H1 (cell line): ENCODE measurements around the gene ANXA6. TPM values are rescaled to one million over a fixed set of nuclear protein-coding genes. Genes with fewer than 3 reads are reported as not detected.

Source experiments
- CTCF ChIA-PET: fragments of 300-600 bp; sonication (Branson Sonifier 250); formaldehyde crosslinking; loops from one replicate; lab custom pipeline; 2021; ENCODE audit not compliant: partially characterized antibody; lab: Charles Lee
- POLR2A ChIA-PET: fragments of 300-600 bp; sonication (Branson Sonifier 250); formaldehyde crosslinking; loops from one replicate; lab custom pipeline; 2021; ENCODE audit warnings: inconsistent platforms; ENCODE audit not compliant: partially characterized antibody; lab: Charles Lee
- DNase-seq, 2 experiments: peaks; one replicate each; pipeline versions ENCODE4 v3.0.0 to v3.0.0-alpha.2; 2010 to 2022; ENCODE audit warnings: low spot score in 2 of 2, low read depth in 1 of 2, mixed read lengths in 1 of 2
- FAIRE-seq: peaks from 2 replicates; lab custom pipeline; 2011; peaks lifted over from hg19 to GRCh38; lab: Jason Lieb, UNC
- H2AFZ ChIP-seq: 2 replicates; pipeline ENCODE4 v1.8.1; 2012; ENCODE audit warnings: low read length, inconsistent platforms
- H2AK5ac ChIP-seq: 2 replicates; pipeline ENCODE4 v1.6.1; 2013; ENCODE audit warnings: low read depth, low read length
- H2BK120ac ChIP-seq: replicated peaks from 2 replicates; pipeline ENCODE3; 2013; ENCODE audit warnings: low read depth, low read length, inconsistent platforms
- H2BK12ac ChIP-seq: 2 replicates; pipeline ENCODE4 v1.6.1; 2013; ENCODE audit warnings: low read depth, low read length
- H2BK15ac ChIP-seq: 2 replicates; pipeline ENCODE4 v1.6.1; 2013; ENCODE audit warnings: low read length
- H2BK20ac ChIP-seq: 2 replicates; pipeline ENCODE4 v1.6.1; 2013; ENCODE audit warnings: low read length
- H2BK5ac ChIP-seq: 2 replicates; pipeline ENCODE4 v1.6.1; 2013; ENCODE audit warnings: low read depth, low read length
- H3K14ac ChIP-seq: 2 replicates; pipeline ENCODE4 v1.6.1; 2013; ENCODE audit warnings: inconsistent platforms; ENCODE audit not compliant: insufficient read length
- H3K18ac ChIP-seq: 2 replicates; pipeline ENCODE4 v1.6.1; 2013; ENCODE audit warnings: low read length; ENCODE audit errors: extremely low read depth
- H3K23ac ChIP-seq: 2 replicates; pipeline ENCODE4 v1.6.1; 2013; ENCODE audit warnings: inconsistent platforms; ENCODE audit not compliant: insufficient read length
- H3K23me2 ChIP-seq: 2 replicates; pipeline ENCODE4 v1.6.1; 2013; ENCODE audit warnings: low read depth, low read length
- H3K27ac ChIP-seq: 2 replicates; pipeline ENCODE4 v1.6.1; 2011; ENCODE audit warnings: low read depth, low read length, inconsistent platforms
- H3K27me3 ChIP-seq, 4 experiments: replicated peaks in 1 of 4; 1 replicate in 1 of 4; 2 replicates in 3 of 4; pipeline versions ENCODE4 v1.6.1 to v1.8.1; 2011 to 2013; ENCODE audit warnings: low read length in 3 of 4, mild to moderate bottlenecking in 3 of 4, inconsistent platforms in 2 of 4, mixed read lengths in 2 of 4, moderate library complexity in 1 of 4; ENCODE audit not compliant: control insufficient read depth in 3 of 4, insufficient read depth in 3 of 4; ENCODE audit errors: extremely low read depth in 1 of 4
- H3K36me3 ChIP-seq, 4 experiments: 2 replicates each; pipeline versions ENCODE4 v1.6.1 to v1.8.1; 2011 to 2013; ENCODE audit warnings: mild to moderate bottlenecking in 4 of 4, low read length in 3 of 4, moderate library complexity in 2 of 4, control low read depth in 1 of 4, inconsistent platforms in 1 of 4; ENCODE audit not compliant: insufficient read depth in 4 of 4, control insufficient read depth in 2 of 4
- H3K4ac ChIP-seq: replicated peaks from 2 replicates; pipeline ENCODE3; 2013; ENCODE audit warnings: low read length, low read depth, mixed read lengths, inconsistent platforms; ENCODE audit not compliant: insufficient read length
- H3K4me1 ChIP-seq, 4 experiments: replicated peaks in 1 of 4; 1 replicate in 1 of 4; 2 replicates in 3 of 4; pipeline versions ENCODE4 v1.6.1 to v1.8.1; 2011 to 2013; ENCODE audit warnings: low read length in 3 of 4, inconsistent platforms in 2 of 4, mixed read lengths in 1 of 4; ENCODE audit not compliant: insufficient read depth in 4 of 4, control insufficient read depth in 3 of 4
- H3K4me2 ChIP-seq, 2 experiments: 2 replicates each; pipeline versions ENCODE4 v1.6.1 to v1.8.1; 2011 to 2013; ENCODE audit warnings: low read depth in 2 of 2, low read length in 2 of 2, control low read depth in 1 of 2, inconsistent platforms in 1 of 2, mild to moderate bottlenecking in 1 of 2; ENCODE audit not compliant: insufficient read depth in 1 of 2
- H3K4me3 ChIP-seq, 4 experiments: fragments of 200-600, 300-600 bp in 1 of 4; sonication (generic), shearing (Covaris generic), sonication (Bioruptor Twin) in 1 of 4; 2 replicates each; pipeline versions ENCODE4 v1.5.1 to v1.8.1; 2011 to 2016; ENCODE audit warnings: low read length in 4 of 4, low read depth in 3 of 4, control low read depth in 2 of 4, inconsistent platforms in 2 of 4, mild to moderate bottlenecking in 2 of 4, mixed read lengths in 1 of 4, moderate library complexity in 1 of 4; ENCODE audit not compliant: insufficient read depth in 2 of 4; ENCODE audit errors: extremely low read depth in 1 of 4
- H3K56ac ChIP-seq: replicated peaks from 2 replicates; pipeline ENCODE3; 2013; ENCODE audit warnings: low read depth, mild to moderate bottlenecking, mixed read lengths, low read length, inconsistent platforms; ENCODE audit not compliant: insufficient read length
- H3K79me1 ChIP-seq: 2 replicates; pipeline ENCODE4 v1.6.1; 2013; ENCODE audit warnings: low read depth, low read length, control low read depth
- H3K79me2 ChIP-seq, 2 experiments: 2 replicates each; pipeline versions ENCODE4 v1.6.1 to v1.8.1; 2012 to 2013; ENCODE audit warnings: low read length in 2 of 2, mild to moderate bottlenecking in 2 of 2, inconsistent platforms in 1 of 2; ENCODE audit not compliant: insufficient read depth in 2 of 2, control insufficient read depth in 1 of 2
- H3K9ac ChIP-seq, 4 experiments: replicated peaks in 1 of 4; 1 replicate in 1 of 4; 2 replicates in 3 of 4; pipeline versions ENCODE4 v1.6.1 to v1.8.1; 2011 to 2013; ENCODE audit warnings: low read depth in 3 of 4, low read length in 3 of 4, control low read depth in 2 of 4, mild to moderate bottlenecking in 2 of 4, moderate library complexity in 2 of 4, inconsistent platforms in 1 of 4; ENCODE audit errors: extremely low read depth in 1 of 4
- H3K9me3 ChIP-seq, 2 experiments: 2 replicates each; pipeline versions ENCODE4 v1.6.1 to v1.8.1; 2012 to 2013; ENCODE audit warnings: mild to moderate bottlenecking in 2 of 2, moderate library complexity in 2 of 2, control low read depth in 1 of 2, inconsistent platforms in 1 of 2, low read depth in 1 of 2, low read length in 1 of 2, mixed read lengths in 1 of 2; ENCODE audit not compliant: insufficient read depth in 2 of 2
- H4K20me1 ChIP-seq, 2 experiments: replicated peaks in 1 of 2; 2 replicates each; pipeline versions ENCODE3 to v1.8.1; 2011 to 2013; ENCODE audit warnings: inconsistent platforms in 2 of 2, low read length in 2 of 2, mild to moderate bottlenecking in 1 of 2; ENCODE audit not compliant: insufficient read depth in 2 of 2, control insufficient read depth in 1 of 2
- H4K5ac ChIP-seq: 2 replicates; pipeline ENCODE4 v1.6.1; 2013; ENCODE audit warnings: low read length, low read depth, mixed read lengths, inconsistent platforms; ENCODE audit not compliant: insufficient read length
- H4K8ac ChIP-seq: 2 replicates; pipeline ENCODE4 v1.8.0; 2013; ENCODE audit warnings: mild to moderate bottlenecking, moderate library complexity, low read length, inconsistent platforms; ENCODE audit not compliant: insufficient read depth; ENCODE audit errors: extremely low read depth
- H4K91ac ChIP-seq: replicated peaks from 2 replicates; pipeline ENCODE3; 2013; ENCODE audit warnings: low read length, mixed read lengths, inconsistent platforms; ENCODE audit not compliant: insufficient read length
- RBBP5 ChIP-seq: IDR thresholded peaks from 2 replicates; pipeline ENCODE4 v1.7.1; 2012; ENCODE audit warnings: low read depth, mild to moderate bottlenecking, inconsistent platforms, low read length, moderate library complexity, borderline replicate concordance
- TEAD4 ChIP-seq: IDR thresholded peaks from 2 replicates; pipeline ENCODE4 v1.6.1; 2012; ENCODE audit warnings: low read depth, low read length, inconsistent platforms, mixed read lengths
- WGBS, 2 experiments: shearing (Covaris generic) in 1 of 2; methylation state at CpG; one replicate each; pipeline versions ENCODE4 v1.1.6 to v1.1.7; 2013 to 2015; ENCODE audit warnings: low lambda C conversion rate in 2 of 2, mixed read lengths in 2 of 2, inconsistent platforms in 1 of 2, low coverage in 1 of 2, missing lambda C conversion rate in 1 of 2; ENCODE audit not compliant: insufficient replicate concordance in 2 of 2, insufficient coverage in 1 of 2, insufficient read length in 1 of 2; ENCODE audit errors: extremely low coverage in 1 of 2, missing lambda C conversion rate in 1 of 2; 5-methylcytosine and 5-hydroxymethylcytosine counted together
- polyA plus RNA-seq, 7 experiments: library from polyadenylated mRNA; depleted of rRNA in 3 of 7; stranded (reverse) in 5 of 7; unstranded in 2 of 7; fragments of >200 nt in 5 of 7; fragments of 200-250 nt in 2 of 7; gene quantifications; 1 replicate in 5 of 7; 2 replicates in 1 of 7; 4 replicates in 1 of 7; pipeline versions ENCODE4 v1.2.1 to v1.2.3, GENCODE V29; 2011 to 2013; ENCODE audit warnings: missing spikeins in 2 of 7, mixed read lengths in 2 of 7
- total RNA-seq: library from RNA; stranded (reverse); fragmentation: NEBNext Ultra II Directional; extraction: Animal tissue kit (Norgen Biotek cat#: 25700); gene quantifications from 2 replicates; pipeline ENCODE4 v1.2.1, GENCODE V29; 2021

The ANXA6 gene
- total and polyA plus RNA-seq, 2 of the 8 experiments (the other 6 are each of a cell fraction or from before 2014, with no cell fraction given) = 61.3 to 78.6 TPM

GRCh38 chr5:151130922-151131891 is 26.4 kb downstream of the ANXA6 start:
- CTCF ChIA-PET = interaction anchor here (1.0 to 39.8 kb wide), 8 partner anchors 9 to 392 kb away, joined by 3 to 810 read pairs (median 22); partner anchors contain the start of gene ANXA6
- H3K56ac ChIP-seq = no peak overlapping the region

More at GRCh38 chr5:151130922-151131891, 26.4 kb downstream of the ANXA6 start:
- no peak overlapping the region for H3K4me3 ChIP-seq
- H4K91ac ChIP-seq = no peak overlapping the region
- H3K79me2 ChIP-seq = no peaks in the 10 kb centered on the region
- 86% methylated on average over 13 of the region's 13 CpGs; no CpG with 5 or more reads in 1 of the 2 experiments for WGBS, 2 experiments
- H3K27ac ChIP-seq = no peak overlapping the region
- no peak overlapping the region for H2BK15ac ChIP-seq
- no peaks in the 10 kb centered on the region for H3K27me3 ChIP-seq
- FAIRE-seq (no peak), DNase-seq (no peak)
- H3K14ac ChIP-seq = no peak overlapping the region
- no peak overlapping the region for H3K4ac ChIP-seq
- 0 out of 7 replicates have a peak overlapping the region, but pooled peaks of 1 of the 4 experiments have one; percentile 10 for H3K9ac ChIP-seq
- TF ChIP-seq TEAD4 (peak; percentile 52; the same call in 1 of the 2 replicates), RBBP5 (no peak)
- H3K36me3 ChIP-seq = peaks cover 13 to 24% (median 20%) of the 10 kb centered on the region in 4 experiments; a peak in 7 of 8 replicates
- H2BK20ac ChIP-seq = no peak overlapping the region
- H2AFZ ChIP-seq = no peak overlapping the region
- H2BK5ac ChIP-seq = no peak overlapping the region; the same call in 1 of the 2 replicates
- no peaks in the 10 kb centered on the region; a peak in 1 of 7 replicates for H3K4me1 ChIP-seq
- H3K23me2 ChIP-seq = no peaks in the 10 kb centered on the region; the same call in 1 of the 2 replicates
- no peaks in the 10 kb centered on the region for H3K79me1 ChIP-seq
- POLR2A ChIA-PET = interaction anchor here (1.5 to 2.1 kb wide), 2 partner anchors 23 to 25 kb away, joined by 3 to 6 read pairs; no protein-coding TSS in a partner anchor
- no peaks in the 10 kb centered on the region for H3K9me3 ChIP-seq
- H2AK5ac ChIP-seq = no peak overlapping the region
- H3K18ac ChIP-seq = no peak overlapping the region
- H4K5ac ChIP-seq = no peak overlapping the region
- H2BK120ac ChIP-seq = no peak overlapping the region
- H3K4me2 ChIP-seq = no peak overlapping the region
- H2BK12ac ChIP-seq = no peak overlapping the region
- peaks cover 0 to 8% of the 10 kb centered on the region in 2 experiments for H4K20me1 ChIP-seq
- H3K23ac ChIP-seq = no peak overlapping the region
- H4K8ac ChIP-seq = no peak overlapping the region
